Neuronal stem cell (in vitro differentiated cells): ENCODE results near the gene EYS.

Source experiments
- DNase-seq: peaks from one replicate; pipeline ENCODE4 v3.0.0-alpha.2; 2013; ENCODE audit warnings: low spot score
- H2AFZ ChIP-seq: one replicate; pipeline ENCODE4 v1.6.1; 2013; ENCODE audit warnings: mild to moderate bottlenecking, low read length, inconsistent platforms
- H2AK5ac ChIP-seq: 2 replicates; pipeline ENCODE4 v1.6.1; 2013; ENCODE audit warnings: low read depth, mild to moderate bottlenecking, inconsistent platforms, low read length, moderate library complexity, mixed read lengths
- H2BK120ac ChIP-seq: 2 replicates; pipeline ENCODE4 v1.6.1; 2013; ENCODE audit warnings: low read depth, mild to moderate bottlenecking, inconsistent platforms, low read length, moderate library complexity, mixed read lengths
- H2BK12ac ChIP-seq: one replicate; pipeline ENCODE4 v1.6.1; 2013; ENCODE audit warnings: low read length, inconsistent platforms
- H2BK15ac ChIP-seq: 2 replicates; pipeline ENCODE4 v1.6.1; 2013; ENCODE audit warnings: mild to moderate bottlenecking, low read length, inconsistent platforms, mixed read lengths
- H2BK5ac ChIP-seq: one replicate; pipeline ENCODE4 v1.6.1; 2013; ENCODE audit warnings: inconsistent platforms, mild to moderate bottlenecking, low read length, moderate library complexity
- H3K14ac ChIP-seq: one replicate; pipeline ENCODE4 v1.6.1; 2013; ENCODE audit warnings: low read length, inconsistent platforms
- H3K18ac ChIP-seq: 2 replicates; pipeline ENCODE4 v1.6.1; 2013; ENCODE audit warnings: low read length, inconsistent platforms
- H3K23ac ChIP-seq: 2 replicates; pipeline ENCODE4 v1.6.1; 2013; ENCODE audit warnings: low read depth, mild to moderate bottlenecking, mixed read lengths, low read length, inconsistent platforms; ENCODE audit not compliant: poor library complexity
- H3K27ac ChIP-seq: replicated peaks from 3 replicates; pipeline ENCODE4 v1.5.1; 2013; ENCODE audit warnings: low read length, inconsistent platforms
- H3K27me3 ChIP-seq, 3 experiments: 2 replicates each; pipeline ENCODE4 v1.6.1; 2013; ENCODE audit warnings: low read length in 3 of 3, mild to moderate bottlenecking in 2 of 3, inconsistent platforms in 1 of 3, low read depth in 1 of 3, mixed read lengths in 1 of 3, moderate library complexity in 1 of 3; ENCODE audit not compliant: control insufficient read depth in 3 of 3, insufficient read depth in 3 of 3
- H3K36me3 ChIP-seq, 2 donors: replicated peaks in 1 of 2; 2 replicates each; pipeline ENCODE4 v1.6.1; 2013; ENCODE audit warnings: low read length in 2 of 2; ENCODE audit not compliant: control insufficient read depth in 2 of 2, insufficient read depth in 2 of 2
- H3K4ac ChIP-seq: 2 replicates; pipeline ENCODE4 v1.6.1; 2013; ENCODE audit warnings: inconsistent platforms, mild to moderate bottlenecking, low read length, moderate library complexity
- H3K4me1 ChIP-seq, 2 donors: 1 replicate in 1 of 2; 2 replicates in 1 of 2; pipeline ENCODE4 v1.6.1; 2013; ENCODE audit warnings: low read length in 2 of 2, low read depth in 1 of 2; ENCODE audit not compliant: control insufficient read depth in 2 of 2, insufficient read depth in 1 of 2
- H3K4me2 ChIP-seq: one replicate; pipeline ENCODE4 v1.6.1; 2013; ENCODE audit warnings: mild to moderate bottlenecking, low read length, inconsistent platforms; ENCODE audit not compliant: insufficient read depth, poor library complexity, severe bottlenecking
- H3K4me3 ChIP-seq, 2 donors: 2 replicates each; pipeline ENCODE4 v1.5.1; 2013; ENCODE audit warnings: low read length in 2 of 2, mild to moderate bottlenecking in 2 of 2, inconsistent platforms in 1 of 2, moderate library complexity in 1 of 2
- H3K79me1 ChIP-seq: one replicate; pipeline ENCODE4 v1.6.1; 2013; ENCODE audit warnings: low read depth, mild to moderate bottlenecking, inconsistent platforms, low read length, moderate library complexity
- H3K9ac ChIP-seq: one replicate; pipeline ENCODE4 v1.6.1; 2013; ENCODE audit warnings: mild to moderate bottlenecking, low read depth, low read length, inconsistent platforms; ENCODE audit not compliant: poor library complexity
- H3K9me3 ChIP-seq, 2 donors: replicated peaks in 1 of 2; 2 replicates each; pipeline versions ENCODE3 to v1.6.1; 2013; ENCODE audit warnings: low read length in 2 of 2, mild to moderate bottlenecking in 2 of 2, inconsistent platforms in 1 of 2, low read depth in 1 of 2, mixed read lengths in 1 of 2, moderate library complexity in 1 of 2; ENCODE audit not compliant: control insufficient read depth in 2 of 2, insufficient read depth in 1 of 2
- H4K8ac ChIP-seq: one replicate; pipeline ENCODE4 v1.6.1; 2013; ENCODE audit warnings: low read depth, mild to moderate bottlenecking, inconsistent platforms, low read length, moderate library complexity
- H4K91ac ChIP-seq: one replicate; pipeline ENCODE4 v1.6.1; 2013; ENCODE audit warnings: low read length, low read depth, mild to moderate bottlenecking, inconsistent platforms; ENCODE audit not compliant: poor library complexity
- WGBS, 2 donors: extraction: QIAGEN DNeasy Blood & Tissue Kit; methylation state at CpG; one replicate each; pipeline ENCODE4 v1.1.7; 2013; ENCODE audit warnings: missing lambda C conversion rate in 2 of 2, mixed read lengths in 1 of 2; ENCODE audit not compliant: insufficient read length in 2 of 2, insufficient replicate concordance in 1 of 2; ENCODE audit errors: extremely low coverage in 2 of 2; 5-methylcytosine and 5-hydroxymethylcytosine counted together

Gene EYS

GRCh38 chr6:64175296-64175695, 1531.7 kb downstream of the EYS start:
- H3K18ac ChIP-seq, result no peak overlapping the region
- no peak overlapping the region for H3K4ac ChIP-seq
- H2BK12ac ChIP-seq, result no peak overlapping the region
- no peak overlapping the region for H2BK5ac ChIP-seq
- WGBS, 2 donors, result no CpG with 5 or more reads among the region's 5 CpGs
- H3K36me3 ChIP-seq, result no peaks in the 10 kb centered on the region
- no peaks in the 10 kb centered on the region for H3K27me3 ChIP-seq
- no peak overlapping the region for H3K9ac ChIP-seq
- H2AK5ac ChIP-seq, result no peak overlapping the region
- no peak overlapping the region for H3K4me2 ChIP-seq
- H3K23ac ChIP-seq, result no peak overlapping the region
- no peak overlapping the region for H4K91ac ChIP-seq
- no peak overlapping the region for H2AFZ ChIP-seq
- no peaks in the 10 kb centered on the region for H3K9me3 ChIP-seq
- no peak overlapping the region for H2BK120ac ChIP-seq
- H3K4me1 ChIP-seq, result no peaks in the 10 kb centered on the region
- H4K8ac ChIP-seq, result no peak overlapping the region
- H2BK15ac ChIP-seq, result no peak overlapping the region
- H3K14ac ChIP-seq, result no peak overlapping the region
- H3K4me3 ChIP-seq, result no peak overlapping the region
- DNase-seq, result no peak
- no peaks in the 10 kb centered on the region for H3K79me1 ChIP-seq
- no peak overlapping the region for H3K27ac ChIP-seq

GRCh38 chr6:64170316-64170715, 1536.7 kb downstream of the EYS start:
- H3K9ac ChIP-seq, result no peak overlapping the region
- H3K4me2 ChIP-seq, result no peak overlapping the region
- no peaks in the 10 kb centered on the region for H3K27me3 ChIP-seq
- DNase-seq, result no peak
- H3K27ac ChIP-seq, result no peak overlapping the region
- H3K18ac ChIP-seq, result no peak overlapping the region
- no peak overlapping the region for H2AFZ ChIP-seq
- no peak overlapping the region for H4K91ac ChIP-seq
- H3K4me3 ChIP-seq, result no peak overlapping the region
- WGBS, 2 donors, result no CpG with 5 or more reads among the region's 3 CpGs
- H3K79me1 ChIP-seq, result no peaks in the 10 kb centered on the region
- no peaks in the 10 kb centered on the region for H3K4me1 ChIP-seq
- no peak overlapping the region for H2BK120ac ChIP-seq
- no peak overlapping the region for H4K8ac ChIP-seq
- no peak overlapping the region for H2BK15ac ChIP-seq
- H3K23ac ChIP-seq, result no peak overlapping the region
- no peak overlapping the region for H3K14ac ChIP-seq
- no peaks in the 10 kb centered on the region for H3K36me3 ChIP-seq
- no peak overlapping the region for H2BK5ac ChIP-seq
- no peak overlapping the region for H3K4ac ChIP-seq
- no peaks in the 10 kb centered on the region for H3K9me3 ChIP-seq
- no peak overlapping the region for H2BK12ac ChIP-seq
- H2AK5ac ChIP-seq, result no peak overlapping the region

GRCh38 chr6:64160486-64160885, 1546.5 kb downstream of the EYS start:
- H3K27me3 ChIP-seq, result no peaks in the 10 kb centered on the region
- no peak overlapping the region for H3K14ac ChIP-seq
- no peak overlapping the region for H3K9ac ChIP-seq
- H4K91ac ChIP-seq, result no peak overlapping the region
- no peak overlapping the region for H2BK15ac ChIP-seq
- no peaks in the 10 kb centered on the region for H3K9me3 ChIP-seq
- H2AK5ac ChIP-seq, result no peak overlapping the region
- H3K4me2 ChIP-seq, result no peak overlapping the region
- H3K23ac ChIP-seq, result no peak overlapping the region
- H3K36me3 ChIP-seq, result no peaks in the 10 kb centered on the region
- WGBS, 2 donors, result no CpG with 5 or more reads among the region's 1 CpG
- H3K4me3 ChIP-seq, result no peak overlapping the region
- H2AFZ ChIP-seq, result no peak overlapping the region
- DNase-seq, result no peak
- H3K79me1 ChIP-seq, result no peaks in the 10 kb centered on the region
- no peak overlapping the region for H3K4ac ChIP-seq
- H3K18ac ChIP-seq, result no peak overlapping the region
- no peak overlapping the region for H4K8ac ChIP-seq
- no peak overlapping the region for H2BK120ac ChIP-seq
- no peak overlapping the region for H2BK12ac ChIP-seq
- H2BK5ac ChIP-seq, result no peak overlapping the region
- no peak overlapping the region for H3K27ac ChIP-seq
- no peaks in the 10 kb centered on the region for H3K4me1 ChIP-seq

- Histone ChIP-seq H2BK120ac (no peak overlapping the region), H3K4ac (no peak overlapping the region), H3K4me3 (no peak overlapping the region), H3K4me1 (no peaks in the 10 kb centered on the region), H3K23ac (no peak overlapping the region), H2BK5ac (no peak overlapping the region), H2AFZ (no peak overlapping the region), H3K27me3 (no peaks in the 10 kb centered on the region), H4K91ac (no peak overlapping the region), H3K9me3 (no peaks in the 10 kb centered on the region), H3K18ac (no peak overlapping the region), H3K27ac (no peak overlapping the region), H2BK12ac (no peak overlapping the region), H3K4me2 (no peak overlapping the region), H4K8ac (no peak overlapping the region), H3K79me1 (no peaks in the 10 kb centered on the region), H3K9ac (no peak overlapping the region), H2BK15ac (no peak overlapping the region), H3K14ac (no peak overlapping the region), H2AK5ac (no peak overlapping the region), H3K36me3 (no peaks in the 10 kb centered on the region)
- no CpG with 5 or more reads among the region's 2 CpGs for WGBS, 2 donors
- DNase-seq, result no peak
Observed at GRCh38 chr6:64155063-64155462, 1552.0 kb downstream of the EYS start.
